NB4 (cell line): ENCODE results near the gene TMEM44.

Experiments used
- MYC ChIP-seq: IDR thresholded peaks from 2 replicates; pipeline ENCODE4 v1.6.1; 2011; ENCODE audit warnings: low read depth, low read length
- POLR2A ChIP-seq: IDR thresholded peaks from 2 replicates; pipeline ENCODE4 v1.6.1; 2011; ENCODE audit warnings: mild to moderate bottlenecking; ENCODE audit not compliant: insufficient read length; ENCODE audit errors: extremely low read depth
- TF ChIP-seq, protein P1 (sequence below): IDR thresholded peaks from one replicate; pipeline ENCODE4 v1.5.1; 2012; ENCODE audit warnings: low read depth, low read length
- TF ChIP-seq, protein P2 (sequence below): IDR thresholded peaks from 2 replicates; pipeline ENCODE4 v1.6.1; 2011; ENCODE audit warnings: low read depth, low read length

DNA sequence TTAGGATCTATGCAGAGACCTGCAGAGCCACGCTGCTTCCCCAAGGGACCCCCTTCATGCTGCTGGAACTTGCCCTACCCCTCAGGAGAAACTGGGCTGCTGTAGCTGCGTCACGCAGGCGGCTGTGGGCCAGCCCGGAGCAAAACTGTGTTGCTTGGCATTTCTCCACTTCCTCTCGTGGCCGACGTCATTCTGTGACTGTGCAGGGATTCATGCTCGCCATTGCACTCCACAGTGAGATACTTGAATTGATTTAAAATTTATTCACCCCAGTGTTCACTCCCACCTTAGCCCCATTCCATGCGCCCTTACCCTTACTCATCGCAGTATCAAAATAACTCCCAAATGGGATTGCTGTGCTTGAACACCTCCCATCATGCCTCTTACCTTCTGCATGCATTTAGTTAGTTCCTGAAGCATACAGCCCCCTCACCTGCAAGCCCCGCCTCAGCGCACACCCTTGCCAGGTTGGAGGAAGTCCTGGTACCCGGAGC is 45.7 kb downstream of the TMEM44 start:
- TF ChIP-seq, protein P1, sequence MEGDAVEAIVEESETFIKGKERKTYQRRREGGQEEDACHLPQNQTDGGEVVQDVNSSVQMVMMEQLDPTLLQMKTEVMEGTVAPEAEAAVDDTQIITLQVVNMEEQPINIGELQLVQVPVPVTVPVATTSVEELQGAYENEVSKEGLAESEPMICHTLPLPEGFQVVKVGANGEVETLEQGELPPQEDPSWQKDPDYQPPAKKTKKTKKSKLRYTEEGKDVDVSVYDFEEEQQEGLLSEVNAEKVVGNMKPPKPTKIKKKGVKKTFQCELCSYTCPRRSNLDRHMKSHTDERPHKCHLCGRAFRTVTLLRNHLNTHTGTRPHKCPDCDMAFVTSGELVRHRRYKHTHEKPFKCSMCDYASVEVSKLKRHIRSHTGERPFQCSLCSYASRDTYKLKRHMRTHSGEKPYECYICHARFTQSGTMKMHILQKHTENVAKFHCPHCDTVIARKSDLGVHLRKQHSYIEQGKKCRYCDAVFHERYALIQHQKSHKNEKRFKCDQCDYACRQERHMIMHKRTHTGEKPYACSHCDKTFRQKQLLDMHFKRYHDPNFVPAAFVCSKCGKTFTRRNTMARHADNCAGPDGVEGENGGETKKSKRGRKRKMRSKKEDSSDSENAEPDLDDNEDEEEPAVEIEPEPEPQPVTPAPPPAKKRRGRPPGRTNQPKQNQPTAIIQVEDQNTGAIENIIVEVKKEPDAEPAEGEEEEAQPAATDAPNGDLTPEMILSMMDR, result no peak
- TF ChIP-seq POLR2A (no peak), MYC (no peak)
- TF ChIP-seq, protein P2, sequence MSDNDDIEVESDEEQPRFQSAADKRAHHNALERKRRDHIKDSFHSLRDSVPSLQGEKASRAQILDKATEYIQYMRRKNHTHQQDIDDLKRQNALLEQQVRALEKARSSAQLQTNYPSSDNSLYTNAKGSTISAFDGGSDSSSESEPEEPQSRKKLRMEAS, result no peak
